NCI-H2171 treated with DMSO at 0.1 percent for 48 hours (cell line): Measurements from ENCODE around the gene TAL1.

Experiments
- DNase-seq: peaks from one replicate; lab custom pipeline; 2025; lab: John Stamatoyannopoulos, UW

Gene TAL1

DNA sequence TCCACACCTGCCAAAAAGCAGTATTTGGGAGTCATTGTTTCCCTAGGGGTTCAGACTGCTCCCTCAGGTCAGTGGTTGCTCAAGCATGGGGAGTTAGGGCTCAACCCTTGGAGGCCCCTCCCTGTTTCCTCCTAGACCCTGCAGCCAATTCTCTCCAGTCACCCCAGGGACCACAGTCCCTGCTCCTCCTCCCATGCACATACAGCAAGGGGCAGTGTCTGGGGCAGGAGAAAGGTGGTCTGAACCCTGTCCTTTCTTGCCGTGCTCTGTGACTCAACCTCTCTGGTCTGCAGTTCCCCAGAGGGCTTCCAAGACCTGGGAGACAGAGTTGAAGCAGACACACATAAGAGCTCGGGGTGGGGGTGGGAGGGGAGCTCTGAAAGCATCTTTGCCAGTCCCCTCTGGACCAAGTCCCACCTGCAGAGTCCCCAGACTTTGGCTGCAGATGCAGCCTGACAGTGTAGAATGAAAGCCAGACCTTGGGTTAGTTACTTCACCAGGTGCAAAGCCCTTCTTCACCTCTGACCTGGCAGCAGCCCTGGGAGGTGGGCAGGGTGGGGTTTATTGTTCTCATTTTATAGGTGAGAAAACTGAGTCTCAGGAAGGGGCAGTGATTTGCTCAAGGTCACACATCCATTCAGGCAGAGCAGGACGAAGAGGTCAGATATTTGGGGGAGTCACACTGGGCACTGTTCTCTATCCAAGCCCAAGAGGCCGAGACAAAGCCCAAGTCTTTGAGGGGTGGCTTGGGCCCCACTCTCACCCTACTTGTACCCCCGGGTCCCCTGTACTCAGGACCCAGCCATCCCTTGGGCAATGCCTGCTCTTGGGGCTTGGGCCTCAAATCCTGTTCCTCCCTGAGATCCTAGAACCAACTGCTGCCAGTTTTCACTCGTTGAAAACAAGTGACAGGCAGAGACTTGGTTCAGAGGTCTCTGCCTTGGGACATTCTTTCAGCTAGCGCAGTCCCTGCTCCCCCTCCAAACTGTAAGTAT is 42.9 kb downstream of the TAL1 start:
- DNase-seq: no peak

DNA sequence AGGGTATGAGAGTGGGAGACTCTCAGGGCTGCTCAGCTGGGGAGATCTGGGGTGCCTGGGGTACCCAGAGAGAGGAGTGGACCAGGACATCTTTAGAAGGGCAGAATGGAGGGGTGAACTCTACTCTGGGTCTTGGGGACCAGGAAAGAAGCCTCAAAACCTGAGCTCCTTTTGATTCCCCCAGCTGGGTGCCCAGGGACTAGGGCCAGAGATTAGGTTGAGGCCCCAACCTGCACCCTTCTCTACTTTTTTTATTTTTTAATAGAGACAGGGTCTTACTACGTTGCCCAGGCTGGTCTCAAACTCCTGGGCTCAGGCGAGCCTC is 44.1 kb downstream of the TAL1 start:
- DNase-seq: no peak

DNA sequence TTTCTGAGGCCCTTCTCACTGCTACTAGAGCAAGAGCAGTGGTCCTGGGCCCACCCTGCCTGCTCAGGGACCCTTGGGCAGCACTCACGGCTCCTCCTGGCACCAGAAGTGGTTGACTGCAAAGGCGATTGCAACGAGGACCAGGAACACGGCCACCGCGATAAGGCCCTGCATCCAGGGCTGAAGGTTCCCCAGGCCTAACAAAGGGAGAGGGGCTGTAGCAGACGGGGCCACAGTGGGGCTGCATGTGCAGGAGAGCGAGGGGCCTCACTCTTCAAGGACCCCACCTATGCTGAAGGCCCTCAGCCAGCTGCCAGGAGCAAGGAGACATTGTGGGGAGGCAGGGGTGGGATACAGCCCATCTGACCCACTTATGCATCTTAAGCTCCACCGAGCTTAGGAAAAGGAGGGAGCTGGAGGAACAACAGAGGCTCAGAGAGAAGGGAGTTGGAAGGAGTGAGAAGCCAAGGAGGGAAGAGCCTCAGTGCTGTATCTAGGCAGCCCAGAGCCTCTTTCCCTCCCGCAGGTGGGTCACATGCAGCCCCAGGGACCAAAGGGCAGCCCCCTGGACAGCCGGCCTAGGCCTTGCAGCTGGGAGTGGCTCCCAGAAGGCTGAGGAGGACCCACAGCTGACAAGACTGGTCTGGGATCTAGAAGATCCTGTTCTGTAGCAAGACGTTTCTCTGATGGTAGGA is 44.6 kb downstream of the TAL1 start:
- no peak for DNase-seq

DNA sequence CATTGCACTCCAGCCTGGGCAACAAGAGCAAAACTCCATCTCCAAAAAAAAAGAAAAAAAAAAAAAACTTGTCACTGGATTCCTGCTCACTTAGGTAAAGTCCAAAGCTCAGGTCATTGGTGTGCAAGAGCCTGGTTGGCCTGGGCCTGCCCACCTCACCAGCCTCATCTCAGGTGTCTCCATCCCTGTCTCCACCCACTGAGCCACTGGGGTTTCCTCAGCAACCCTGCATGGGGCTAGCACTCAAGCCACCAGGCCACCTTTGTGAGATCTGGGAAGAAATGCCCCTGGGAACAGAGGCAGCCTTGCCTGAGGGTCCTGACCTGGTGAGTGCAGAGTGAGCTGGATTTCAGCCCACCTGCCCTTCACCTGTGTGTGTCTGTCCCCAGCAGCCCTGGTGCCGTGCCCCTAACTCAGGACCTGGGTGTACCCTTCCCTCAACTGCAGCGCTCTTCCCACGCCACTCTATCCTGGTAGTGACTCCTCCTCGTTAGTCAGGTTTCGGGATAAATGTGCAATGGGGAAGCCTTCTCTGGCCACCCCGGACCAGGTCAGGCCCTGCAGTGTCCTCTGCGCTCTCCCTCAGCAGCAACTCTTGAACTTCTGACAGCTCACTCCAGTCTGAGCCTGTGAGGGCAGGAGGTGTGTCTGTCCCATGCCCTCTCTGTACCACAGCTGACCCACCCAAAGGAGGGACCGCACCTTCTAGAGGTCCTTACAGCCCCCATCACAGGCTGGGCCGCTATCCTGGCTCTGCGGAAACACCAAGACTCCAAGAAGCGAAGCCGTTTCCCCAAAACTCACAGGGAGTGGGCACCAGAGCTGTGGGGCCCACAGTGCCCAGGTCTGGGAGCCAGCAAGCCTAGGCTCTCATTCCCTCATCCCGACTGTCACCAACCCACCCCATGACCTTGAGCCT is 45.5 kb downstream of the TAL1 start:
- DNase-seq: no peak

DNA sequence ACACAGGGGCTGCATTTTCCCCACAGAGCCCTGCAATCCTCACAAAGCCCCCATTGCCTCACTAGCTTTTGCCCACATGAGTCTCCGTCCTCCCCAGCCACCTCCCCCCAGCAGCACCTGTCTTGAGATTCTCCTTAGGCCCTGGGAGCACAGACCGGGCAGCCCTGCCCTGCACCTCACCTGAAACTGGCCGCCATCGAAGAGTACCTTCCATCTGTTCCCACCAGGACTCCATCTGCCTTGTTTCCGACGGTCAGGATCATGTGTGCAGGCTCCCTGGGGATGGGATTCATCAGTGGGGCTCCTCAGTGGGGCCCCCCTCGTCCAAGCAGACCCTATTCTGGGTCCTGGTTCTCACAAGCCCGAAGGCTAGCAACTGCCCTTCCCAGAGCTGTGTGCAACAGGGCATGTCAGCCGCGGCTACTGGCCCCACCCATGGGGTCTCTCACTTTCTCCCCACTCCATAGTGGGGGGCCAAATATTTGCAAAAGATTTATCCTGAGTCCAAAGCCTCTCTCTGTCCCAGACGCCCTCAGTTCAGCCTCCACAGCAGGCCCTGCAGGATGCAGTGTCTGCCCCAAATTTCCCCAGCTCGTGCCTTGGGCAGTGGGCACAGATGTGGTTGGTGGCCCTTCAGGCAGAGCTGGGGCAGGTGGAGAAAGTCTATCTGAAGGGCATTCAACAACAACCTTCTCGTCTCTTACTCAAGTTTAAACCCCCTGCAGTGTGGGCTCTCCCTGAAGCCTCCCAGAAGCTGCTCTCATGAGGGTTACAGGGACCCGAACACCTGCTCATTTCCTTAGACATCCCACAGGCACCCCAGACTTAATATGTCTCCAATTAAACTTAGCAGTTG is 47.0 kb downstream of the TAL1 start:
- DNase-seq: no peak

DNA sequence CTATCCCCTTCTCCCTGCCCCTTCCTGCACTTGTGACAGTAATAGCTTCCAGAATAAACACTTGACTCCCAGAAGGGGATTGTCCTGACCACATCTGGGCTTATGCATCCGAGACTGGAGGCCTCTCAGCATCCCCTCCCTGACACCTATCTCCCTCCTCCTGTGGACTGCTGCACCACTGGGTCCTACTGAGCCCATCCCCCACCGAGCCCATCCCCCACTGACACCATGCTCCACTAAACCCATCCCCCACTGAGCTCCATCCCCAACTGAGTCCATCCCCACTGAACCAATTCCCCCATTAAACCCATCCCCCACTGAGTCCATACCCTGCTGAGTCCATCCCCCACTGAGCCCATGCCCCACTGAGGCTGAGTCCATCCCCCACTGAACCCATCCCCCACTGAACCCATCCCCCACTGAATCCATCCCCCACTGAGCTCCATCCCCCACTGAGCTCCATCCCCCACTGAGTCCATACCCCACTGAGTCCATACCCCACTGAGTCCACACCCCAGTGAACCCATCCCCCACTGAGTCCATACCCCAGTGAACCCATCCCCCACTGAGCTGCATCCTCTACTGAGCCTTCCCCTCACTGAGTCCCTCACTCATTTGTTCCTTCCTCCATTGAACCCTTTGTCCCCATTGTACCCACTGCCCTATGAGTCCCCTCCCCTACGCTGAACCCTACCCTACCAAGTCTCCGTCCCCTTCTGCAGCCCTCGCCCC is 47.8 kb downstream of the TAL1 start:
- no peak for DNase-seq

DNA sequence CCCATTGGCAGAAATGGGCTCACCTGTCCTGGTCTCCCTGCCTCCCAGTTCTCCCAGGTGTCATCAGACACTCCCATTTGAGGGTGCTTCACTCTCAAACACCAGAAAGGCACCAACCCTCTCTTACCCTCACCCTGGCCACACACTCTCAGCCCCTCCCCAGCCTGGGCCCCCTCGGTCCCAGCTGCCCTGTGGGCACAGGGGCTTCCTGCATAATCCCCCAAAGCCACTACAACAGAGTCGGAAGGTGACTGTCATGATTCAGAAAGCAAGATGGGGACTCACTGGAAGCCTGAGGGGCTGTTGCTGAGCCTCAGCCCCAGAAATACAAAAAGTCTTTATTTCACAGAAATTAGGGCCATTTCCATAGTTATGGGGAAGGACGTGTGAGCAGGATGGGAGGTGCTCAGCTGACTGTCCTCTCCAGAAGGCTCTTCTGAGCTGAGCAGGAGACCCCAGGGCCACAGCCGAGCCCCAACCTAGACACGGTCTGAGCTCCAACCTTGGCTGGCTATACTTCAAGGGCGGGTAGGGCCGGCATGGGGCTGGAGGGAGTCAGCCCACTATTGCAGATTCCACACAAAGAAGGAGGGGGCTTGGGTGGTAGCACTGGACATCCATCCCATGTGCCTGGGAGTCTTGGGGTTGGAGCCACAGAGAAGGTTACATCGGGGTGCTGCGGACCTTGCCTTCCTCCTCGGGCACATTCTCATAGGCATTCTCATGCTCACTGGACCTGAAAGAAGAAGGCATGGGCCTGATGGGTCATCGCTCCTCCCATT is 48.5 kb downstream of the TAL1 start:
- no peak for DNase-seq

DNA sequence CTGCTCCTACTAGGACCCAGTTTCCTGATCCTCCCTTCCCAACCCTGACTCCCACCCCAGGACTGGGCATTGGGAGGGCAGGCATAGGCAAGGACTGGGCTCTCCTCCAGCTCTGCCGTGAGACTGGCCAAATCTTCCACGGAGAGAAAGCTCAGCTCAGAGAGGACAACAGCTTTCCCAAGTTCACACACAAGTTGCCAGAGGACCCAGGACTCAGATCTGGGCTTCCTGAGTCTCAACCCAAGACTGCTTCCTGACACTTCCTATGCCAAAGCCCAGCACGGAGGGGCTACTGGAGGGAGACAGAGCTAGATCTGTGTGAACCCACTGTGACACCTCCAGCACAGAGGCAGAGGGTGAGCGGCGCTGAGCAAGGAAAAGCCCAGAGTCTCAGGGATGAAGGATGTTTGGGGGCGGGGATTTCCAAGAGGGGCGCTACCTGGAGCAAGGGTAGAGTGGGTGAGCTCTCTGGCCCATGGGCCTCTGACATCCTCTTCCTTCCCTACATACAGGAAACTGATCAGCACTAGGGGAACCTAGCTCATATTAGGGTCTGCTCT is 49.3 kb downstream of the TAL1 start:
- no peak for DNase-seq

DNA sequence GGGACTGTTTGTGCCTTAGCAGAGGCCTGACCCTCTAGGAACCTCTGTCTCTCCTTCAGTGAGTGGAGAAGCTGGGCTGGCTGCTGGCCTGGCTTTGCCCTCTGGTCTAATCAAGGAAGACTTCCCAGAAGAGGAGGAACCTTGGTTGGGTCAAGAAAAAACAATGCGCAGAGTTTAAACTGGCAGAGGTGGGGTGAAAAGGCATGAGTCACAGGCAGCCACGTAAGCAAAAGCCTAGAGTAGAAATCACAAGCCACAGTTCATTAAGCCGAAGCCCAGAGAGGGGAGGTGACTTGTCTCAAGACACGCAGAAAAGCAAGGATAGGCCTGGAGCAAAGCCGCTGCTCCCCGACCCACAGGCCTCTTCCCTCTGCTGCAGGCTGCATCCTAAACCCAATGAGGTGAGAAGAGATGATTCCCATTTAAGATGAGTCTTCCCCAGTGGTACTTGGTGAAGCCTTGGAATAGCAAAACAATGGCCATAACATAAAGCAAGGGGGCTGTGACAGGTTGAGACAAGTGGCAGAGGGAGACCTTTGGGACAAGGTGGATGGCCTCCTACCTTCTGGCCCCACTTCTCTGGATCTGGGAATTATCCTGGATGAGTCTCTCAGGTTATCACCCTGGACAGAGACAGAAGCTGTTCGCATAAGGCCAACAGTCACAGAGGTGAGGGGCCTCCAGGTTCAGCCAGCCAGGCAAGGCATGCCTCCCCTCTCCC is 49.9 kb downstream of the TAL1 start:
- no peak for DNase-seq

DNA sequence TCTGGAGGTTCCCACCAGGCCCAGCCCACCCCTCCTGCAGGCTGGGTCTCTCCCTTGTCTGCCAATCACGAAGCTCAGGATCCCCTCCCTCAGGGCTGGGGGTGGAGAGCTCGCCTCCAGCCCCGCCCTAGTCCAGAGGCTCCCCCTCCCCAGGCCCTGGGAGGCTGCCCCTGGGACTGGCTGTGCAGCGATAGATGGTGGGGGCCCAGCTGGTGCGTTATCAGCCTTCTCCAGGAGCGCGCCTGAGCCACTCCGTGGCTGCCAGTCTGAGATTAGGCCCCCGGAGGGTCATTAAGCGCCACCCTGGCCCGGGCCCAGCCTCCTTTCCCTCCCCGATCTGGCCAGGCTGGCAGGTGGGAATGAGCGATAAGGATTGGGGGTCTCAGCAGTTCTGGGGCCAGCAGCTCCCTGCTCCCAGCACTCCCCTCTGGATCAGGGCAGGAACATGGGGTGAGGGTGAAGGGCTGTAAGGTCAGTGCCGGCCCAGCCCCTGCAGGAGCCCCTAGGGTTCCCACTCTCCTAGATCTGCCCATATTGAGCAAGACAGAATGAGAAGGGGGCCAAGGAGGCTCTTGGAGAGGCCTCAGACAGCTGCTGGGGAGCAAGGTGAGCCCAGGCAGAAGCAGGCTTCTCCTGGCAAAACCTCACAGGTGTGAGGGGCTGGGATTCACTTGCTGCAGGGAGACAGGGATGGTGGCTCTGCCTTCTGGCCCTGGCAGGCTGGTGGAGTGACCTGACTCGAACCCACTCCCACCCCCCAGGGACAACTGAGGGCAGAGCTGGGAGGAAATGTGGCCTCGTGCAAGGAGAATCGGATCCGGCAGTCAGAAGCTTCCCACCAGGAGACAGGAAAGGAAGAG is 50.7 kb downstream of the TAL1 start:
- peak; percentile 47 for DNase-seq

DNA sequence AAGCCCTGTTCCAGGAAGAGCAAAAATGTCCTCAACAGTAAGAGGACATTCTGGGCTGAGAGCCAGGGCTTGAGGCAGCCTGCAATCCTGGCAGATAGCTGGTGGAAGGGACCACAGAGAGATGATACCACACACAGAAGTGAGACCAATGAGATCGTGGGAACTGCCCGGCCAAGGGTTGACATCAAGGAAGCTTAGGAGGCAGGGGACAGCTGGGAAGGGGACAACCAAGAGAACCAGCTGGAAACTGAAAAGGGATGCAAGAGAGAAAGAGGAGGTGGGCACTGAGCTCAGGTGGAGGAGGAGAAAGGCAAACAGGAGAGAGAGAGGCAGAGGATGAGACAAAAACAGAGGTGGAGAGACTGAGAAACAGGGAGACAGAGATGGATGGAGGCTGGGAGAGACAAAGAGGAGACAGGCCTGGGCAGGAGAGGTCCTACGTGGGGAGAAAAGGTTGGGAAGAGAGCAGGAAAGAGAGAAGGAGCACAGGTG is 51.4 kb downstream of the TAL1 start:
- no peak for DNase-seq

DNA sequence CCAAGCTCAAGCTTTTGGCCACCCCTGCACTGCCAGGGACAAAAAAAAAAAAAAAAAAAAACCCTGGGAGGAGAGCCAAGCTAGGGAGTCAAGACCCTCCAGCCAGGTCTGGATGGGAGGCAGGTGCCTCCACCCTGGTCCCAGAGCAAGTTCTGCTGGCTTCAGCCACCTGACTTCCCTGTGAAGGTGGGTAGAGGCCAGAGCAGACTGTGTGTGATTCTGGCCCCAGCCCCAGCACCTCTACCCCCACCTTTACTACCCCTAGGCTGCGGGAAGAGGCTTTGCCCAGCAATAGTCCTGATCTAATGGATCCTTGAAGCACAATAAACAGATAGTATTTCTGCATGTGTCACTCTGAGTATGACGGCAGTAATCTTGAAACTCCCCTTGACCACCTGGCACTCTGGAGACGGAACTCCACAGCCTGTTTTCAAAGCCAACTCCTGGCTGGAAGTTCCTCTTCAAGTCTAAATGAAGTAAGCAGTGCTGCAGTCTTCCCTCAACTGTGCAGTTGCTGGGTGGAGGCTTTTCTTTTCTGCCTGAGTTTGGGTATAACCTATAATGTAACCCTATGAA is 51.9 kb downstream of the TAL1 start:
- no peak for DNase-seq

DNA sequence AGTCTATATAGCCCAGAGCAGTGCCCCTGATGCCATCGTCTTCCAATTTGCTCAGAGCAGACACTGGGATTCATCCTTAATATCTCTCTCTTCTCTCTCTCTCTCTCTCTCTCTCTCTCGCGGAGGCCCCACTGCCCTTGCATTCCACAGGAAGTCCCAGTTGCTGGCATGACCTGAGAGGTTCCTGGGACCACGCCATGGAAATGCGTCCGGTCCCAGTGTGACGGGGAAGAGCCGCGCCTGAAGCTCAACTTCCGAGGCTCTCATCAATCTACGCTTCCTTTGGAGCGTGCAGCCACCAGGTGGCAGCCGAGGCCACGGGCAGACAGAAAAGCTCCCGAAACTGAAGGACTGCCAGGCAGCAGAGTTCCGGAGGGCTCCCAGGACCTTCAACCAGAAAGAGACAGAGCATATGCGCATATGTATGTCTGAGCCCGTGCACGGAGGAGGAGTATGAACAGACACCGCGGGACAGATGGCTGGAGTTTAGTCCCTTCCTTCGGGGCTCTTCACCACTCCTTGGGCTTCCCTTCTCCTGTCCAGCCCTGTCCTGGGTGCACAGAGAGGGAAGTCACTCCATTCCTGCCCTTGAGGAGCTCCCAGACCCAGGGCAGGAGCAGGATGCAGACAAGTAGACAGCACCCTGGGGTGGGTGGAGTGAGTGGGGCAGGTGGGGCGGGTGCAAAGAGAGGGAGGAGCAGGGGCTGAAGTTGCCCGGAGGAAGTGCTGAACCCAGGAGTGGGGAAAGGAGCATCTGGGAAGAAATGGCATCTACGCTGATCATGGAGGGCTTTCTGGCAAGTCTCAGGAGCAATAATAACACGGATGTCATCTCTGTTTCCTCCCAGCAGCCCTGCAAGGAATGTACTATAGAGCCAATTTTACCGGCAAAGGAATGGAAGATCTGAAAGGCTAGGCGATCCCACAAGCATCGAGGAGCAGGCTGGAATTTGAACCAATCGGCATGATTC is 52.7 kb downstream of the TAL1 start:
- peak; percentile 90 for DNase-seq

DNA sequence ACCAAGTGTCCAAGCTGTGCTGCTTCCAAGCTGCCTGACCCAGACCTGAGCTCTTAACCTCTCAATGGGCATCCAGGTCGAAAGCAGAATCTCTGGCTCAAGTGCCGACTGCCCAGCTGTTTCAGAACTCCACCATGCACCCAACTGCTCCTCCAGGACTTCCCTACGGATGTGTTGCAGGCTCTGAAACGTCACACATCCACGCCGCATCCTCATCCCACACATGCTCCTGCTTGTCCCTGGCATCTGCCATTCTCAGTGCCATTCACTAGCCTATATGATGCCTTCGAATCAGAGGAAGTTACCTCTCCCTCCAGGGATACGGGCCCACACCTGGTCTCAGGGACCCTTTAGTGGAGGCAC is 53.4 kb downstream of the TAL1 start:
- no peak for DNase-seq

DNA sequence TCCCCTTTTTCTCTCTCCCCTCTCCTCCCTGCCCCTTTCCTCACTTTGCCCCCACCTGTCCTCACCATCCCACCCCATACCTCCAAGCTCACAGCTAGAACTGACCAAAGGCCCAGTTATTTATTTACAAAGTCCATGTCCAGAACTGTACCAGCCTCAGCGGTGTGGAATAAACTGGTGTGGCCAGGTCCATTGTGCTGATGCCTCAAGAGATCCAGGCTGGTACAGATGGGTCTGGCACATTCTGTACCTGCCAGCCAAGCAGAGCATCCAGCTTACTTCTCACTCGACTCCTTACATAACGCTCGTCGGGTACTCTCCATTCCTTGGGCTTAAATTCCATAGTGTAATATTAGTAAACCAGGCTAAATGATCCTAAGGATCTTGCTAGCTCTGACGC is 54.0 kb downstream of the TAL1 start:
- no peak for DNase-seq

DNA sequence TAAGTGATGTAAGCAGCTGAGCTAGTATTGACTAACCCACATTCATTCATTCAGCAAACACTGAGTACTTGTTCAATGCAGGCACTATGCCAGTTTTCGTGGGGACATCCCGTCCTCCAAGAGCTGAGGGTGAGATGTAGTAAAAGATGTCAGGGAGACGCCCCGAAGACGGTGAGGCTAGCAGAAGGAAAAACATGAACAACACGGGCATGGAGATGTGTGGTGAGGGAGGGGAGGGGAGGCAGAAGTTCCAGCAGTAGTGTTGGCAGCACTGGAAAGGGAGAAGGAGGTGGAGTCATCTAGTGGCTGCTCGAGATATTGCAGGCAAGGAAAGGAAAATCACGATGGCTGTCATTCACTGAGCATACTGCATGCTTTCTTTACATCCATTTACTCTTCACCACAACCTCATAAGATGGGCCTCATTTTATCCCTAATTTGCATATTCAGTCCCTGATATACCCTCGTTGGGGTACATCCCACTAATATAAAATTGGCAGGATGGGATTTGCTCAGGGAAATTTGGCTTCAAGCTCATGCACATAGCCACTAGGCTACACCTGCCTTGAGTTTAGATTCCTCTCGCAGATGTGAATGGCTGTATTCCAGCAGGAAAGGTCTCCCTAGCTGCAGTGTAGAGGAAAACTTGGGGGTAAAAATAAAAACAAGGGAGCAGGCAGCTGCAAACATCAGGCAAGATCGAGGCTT is 56.6 kb downstream of the TAL1 start:
- peak; percentile 65 for DNase-seq
